WTC11 (cell line): ENCODE data around the gene RIN3. TPM values are rescaled to one million over a fixed set of nuclear protein-coding genes. Genes with fewer than 3 reads are reported as not detected.

Experiments used
- ATAC-seq: fragments of 200-7000 bp; cut with Tn5 transposase; 2 replicates; pipeline ENCODE4 v1.10.0; 2021; ENCODE audit warnings: mild to moderate bottlenecking, moderate library complexity
- CTCF ChIA-PET: fragments of 300-600 bp; sonication (Branson Sonifier 250); formaldehyde crosslinking; loops from one replicate; lab custom pipeline; 2021; ENCODE audit warnings: antibody characterized with exemption; lab: Charles Lee
- POLR2A ChIA-PET: fragments of 350-600 bp; sonication (Branson Sonifier 250); formaldehyde crosslinking; loops from one replicate; lab custom pipeline; 2021; ENCODE audit warnings: antibody characterized with exemption; lab: Charles Lee
- DNase-seq: peaks from one replicate; pipeline ENCODE4 v3.0.0; 2021; ENCODE audit warnings: low spot score
- H3K27ac Mint-ChIP-seq: 2 replicates; pipeline ENCODE4 v1.8.0; 2021; ENCODE audit warnings: mixed read lengths
- H3K27me3 Mint-ChIP-seq: 2 replicates; pipeline ENCODE4 v1.8.0; 2021; ENCODE audit warnings: low read depth, mild to moderate bottlenecking, moderate library complexity, mixed read lengths
- H3K36me3 Mint-ChIP-seq: 2 replicates; pipeline ENCODE4 v1.8.0; 2021; ENCODE audit warnings: mixed read lengths
- H3K4me1 Mint-ChIP-seq: 2 replicates; pipeline ENCODE4 v1.8.0; 2022; ENCODE audit warnings: mixed read lengths
- H3K4me3 Mint-ChIP-seq: 2 replicates; pipeline ENCODE4 v1.8.0; 2021; ENCODE audit warnings: mild to moderate bottlenecking, moderate library complexity, mixed read lengths
- H3K9me3 Mint-ChIP-seq: 2 replicates; pipeline ENCODE4 v1.8.0; 2021; ENCODE audit warnings: mixed read lengths
- AFF4 ChIP-seq: sonication (generic); formaldehyde crosslinking; IDR thresholded peaks from 2 replicates; pipeline ENCODE4 v1.8.1; 2023; ENCODE audit warnings: mild to moderate bottlenecking, missing genetic modification reagents, borderline replicate concordance
- ATF2 ChIP-seq: sonication (generic); formaldehyde crosslinking; IDR thresholded peaks from 2 replicates; pipeline ENCODE4 v1.8.1; 2022; ENCODE audit warnings: low read depth, missing genetic modification reagents, borderline replicate concordance
- ELF4 ChIP-seq: sonication (generic); formaldehyde crosslinking; IDR thresholded peaks from 2 replicates; pipeline ENCODE4 v1.8.1; 2022; ENCODE audit warnings: low read depth, mild to moderate bottlenecking, moderate library complexity, missing genetic modification reagents
- ERG ChIP-seq: fragments of 250-450 bp; sonication (Bioruptor Pico); IDR thresholded peaks from 2 replicates; pipeline ENCODE4 v1.8.0; 2021; ENCODE audit warnings: mild to moderate bottlenecking
- FOXP1 ChIP-seq: sonication (generic); formaldehyde crosslinking; IDR thresholded peaks from 2 replicates; pipeline ENCODE4 v1.8.0; 2022; ENCODE audit warnings: missing genetic modification reagents, mild to moderate bottlenecking, moderate library complexity, borderline replicate concordance
- HMGXB4 ChIP-seq: sonication (generic); formaldehyde crosslinking; IDR thresholded peaks from 2 replicates; pipeline ENCODE4 v1.8.1; 2023; ENCODE audit warnings: mild to moderate bottlenecking, moderate library complexity, missing genetic modification reagents
- TEAD1 ChIP-seq: sonication (generic); formaldehyde crosslinking; IDR thresholded peaks from 2 replicates; pipeline ENCODE4 v1.8.0; 2022; ENCODE audit warnings: mild to moderate bottlenecking, missing genetic modification reagents
- USF2 ChIP-seq: sonication (generic); formaldehyde crosslinking; IDR thresholded peaks from 2 replicates; pipeline ENCODE4 v1.8.1; 2023; ENCODE audit warnings: mild to moderate bottlenecking, missing genetic modification reagents, moderate library complexity
- ZMAT4 ChIP-seq: fragments of 250-450 bp; sonication (Bioruptor Pico); IDR thresholded peaks from 2 replicates; pipeline ENCODE4 v1.9.0; 2021; ENCODE audit warnings: mild to moderate bottlenecking
- ZNF416 ChIP-seq: fragments of 250-450 bp; sonication (Bioruptor Pico); IDR thresholded peaks from 2 replicates; pipeline ENCODE4 v1.9.0; 2021; ENCODE audit warnings: mild to moderate bottlenecking, inconsistent platforms
- ZNF671 ChIP-seq: fragments of 250-450 bp; sonication (Bioruptor Pico); IDR thresholded peaks from 2 replicates; pipeline ENCODE4 v1.8.0; 2021; ENCODE audit warnings: mild to moderate bottlenecking
- ZSCAN18 ChIP-seq: fragments of 250-450 bp; sonication (Bioruptor Pico); IDR thresholded peaks from 2 replicates; pipeline ENCODE4 v2.1.2; 2022; ENCODE audit warnings: mild to moderate bottlenecking, moderate library complexity
- total RNA-seq: library from RNA; stranded (reverse); gene quantifications from 3 replicates; pipeline ENCODE4 v1.2.3, GENCODE V29; 2021

RIN3 gene
- total RNA-seq, 1 experiment from 2014 or later: 3.3 TPM

GRCh38 chr14:92470215-92470614, 43.4 kb upstream of the RIN3 start:
- DNase-seq: no peak
- Mint-ChIP-seq H3K4me3 (no peak overlapping the region), H3K36me3 (peaks cover 8% of the 10 kb centered on the region), H3K4me1 (peaks cover 42% of the 10 kb centered on the region), H3K9me3 (peaks cover 22% of the 10 kb centered on the region), H3K27me3 (no peaks in the 10 kb centered on the region), H3K27ac (no peak overlapping the region)
- no peak for ATAC-seq
- TF ChIP-seq ZSCAN18 (CRISPR knock-in tag) (no peak), ERG (CRISPR knock-in tag) (no peak), HMGXB4 (CRISPR knock-in tag) (no peak), ZNF671 (CRISPR knock-in tag) (no peak), AFF4 (no peak), USF2 (CRISPR knock-in tag) (no peak), ZNF416 (CRISPR knock-in tag) (no peak)
- ChIA-PET POLR2A (no interaction called here), CTCF (no interaction called here)

GRCh38 chr14:92470811-92471210, 42.8 kb upstream of the RIN3 start:
- Mint-ChIP-seq H3K4me1 (peaks cover 39% of the 10 kb centered on the region), H3K9me3 (peaks cover 22% of the 10 kb centered on the region), H3K27ac (no peak overlapping the region), H3K36me3 (peaks cover 8% of the 10 kb centered on the region), H3K27me3 (no peaks in the 10 kb centered on the region), H3K4me3 (no peak overlapping the region)
- ChIA-PET POLR2A (no interaction called here), CTCF (interaction anchor here (1.7 kb wide), 1 partner anchor 11 kb away, joined by 9 read pairs; no protein-coding TSS in a partner anchor)
- TF ChIP-seq ZMAT4 (CRISPR knock-in tag) (no peak), ATF2 (no peak), TEAD1 (CRISPR knock-in tag) (no peak), ELF4 (no peak), USF2 (CRISPR knock-in tag) (no peak), FOXP1 (CRISPR knock-in tag) (no peak)
- ATAC-seq (no peak), DNase-seq (no peak)
